GM03348 (cell line): Measurements from ENCODE around the gene ELAVL2.

ENCODE experiments used
- DNase-seq: peaks from one replicate; pipeline ENCODE4 v3.0.0; 2012; ENCODE audit warnings: low spot score

ELAVL2 gene

DNA sequence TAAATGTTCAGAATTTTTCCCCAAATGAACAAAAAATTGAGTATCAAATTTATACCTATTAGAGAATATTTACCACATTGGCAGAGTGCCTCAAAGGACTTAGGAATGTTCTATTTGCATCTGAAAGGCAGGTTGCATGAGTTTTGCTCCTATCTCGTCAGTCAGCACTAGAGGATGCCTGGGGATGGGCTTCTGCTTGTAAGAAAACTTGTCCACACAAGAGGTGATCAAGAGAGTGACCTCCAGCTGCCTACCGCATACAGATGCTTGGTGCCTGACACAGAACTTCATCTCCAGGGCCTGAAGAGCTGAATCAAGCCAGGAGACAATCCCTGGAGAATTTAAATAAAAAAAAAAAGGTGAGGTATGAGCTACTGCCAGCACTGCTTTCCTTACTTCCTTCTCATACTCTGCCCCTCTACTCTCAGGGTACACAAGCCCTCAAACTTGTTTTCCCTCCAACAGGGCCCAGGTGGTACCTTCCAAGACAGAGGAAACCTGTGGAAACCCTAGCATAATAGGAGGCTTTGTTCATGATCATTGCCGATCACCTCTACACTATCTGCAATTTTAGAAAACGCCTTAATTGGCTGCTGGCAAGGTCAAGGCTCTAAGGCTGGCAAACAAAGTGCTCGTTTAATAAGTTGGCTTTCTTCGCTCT lies 166.6 kb downstream of the ELAVL2 start:
- DNase-seq: no peak

DNA sequence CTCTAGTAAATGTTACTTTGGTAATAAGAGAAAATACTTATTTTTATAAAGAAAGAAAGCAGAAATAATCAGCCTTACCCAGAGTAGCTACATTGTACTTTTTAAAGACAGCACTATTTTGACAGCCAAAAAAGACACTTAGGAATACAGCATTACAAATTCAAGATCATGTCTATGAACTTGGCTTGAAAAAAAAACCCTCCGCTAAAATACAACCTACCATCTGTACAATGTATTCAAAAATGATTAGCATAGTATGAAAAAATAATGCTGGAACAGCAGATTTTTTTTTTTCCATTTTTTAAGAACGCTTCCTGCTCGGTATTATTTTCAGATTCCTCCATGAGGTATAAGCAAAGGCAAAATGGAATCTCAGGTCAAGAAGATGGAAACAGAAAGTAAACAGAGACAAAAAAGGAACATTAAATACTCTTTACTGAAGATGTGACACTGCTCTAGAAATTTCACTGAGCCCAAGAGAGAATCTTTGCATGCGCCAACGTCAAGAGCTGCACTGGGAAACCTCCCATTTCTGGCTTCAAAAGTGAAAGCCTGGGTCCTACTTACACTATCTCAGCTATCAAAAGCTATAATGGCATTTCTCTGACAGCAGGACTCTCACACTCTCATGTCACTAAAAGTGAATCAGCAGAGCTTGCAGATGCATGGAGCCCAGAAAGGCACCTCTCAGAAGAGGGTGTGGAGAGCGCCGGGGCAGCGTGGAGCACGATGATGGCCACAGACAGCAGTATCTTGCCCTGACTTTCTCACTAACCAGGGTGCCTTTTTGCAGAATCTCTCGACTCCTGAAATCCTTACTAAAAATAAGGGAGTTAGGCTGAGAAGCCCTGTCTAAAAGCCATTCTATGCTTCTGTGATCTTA lies 167.4 kb downstream of the ELAVL2 start:
- DNase-seq: no peak

DNA sequence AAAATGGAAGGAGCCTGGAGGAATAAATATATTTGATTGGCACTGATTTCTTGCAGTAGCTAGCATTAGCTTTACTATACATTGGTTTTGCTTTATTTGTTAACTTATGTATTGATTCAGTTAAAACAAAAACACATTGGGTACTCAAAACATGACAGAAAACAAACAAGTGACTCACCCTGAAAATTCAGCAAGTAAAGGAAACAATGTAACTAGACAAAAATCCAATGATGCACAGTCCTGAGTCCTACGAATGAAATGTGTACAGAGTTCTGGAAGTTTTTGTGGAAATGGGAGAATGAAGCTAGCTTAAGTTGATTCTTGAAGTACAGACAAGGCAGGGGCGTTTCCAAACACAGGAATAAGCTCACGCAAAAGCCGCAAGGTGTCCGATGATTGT lies 175.0 kb downstream of the ELAVL2 start:
- DNase-seq: no peak

DNA sequence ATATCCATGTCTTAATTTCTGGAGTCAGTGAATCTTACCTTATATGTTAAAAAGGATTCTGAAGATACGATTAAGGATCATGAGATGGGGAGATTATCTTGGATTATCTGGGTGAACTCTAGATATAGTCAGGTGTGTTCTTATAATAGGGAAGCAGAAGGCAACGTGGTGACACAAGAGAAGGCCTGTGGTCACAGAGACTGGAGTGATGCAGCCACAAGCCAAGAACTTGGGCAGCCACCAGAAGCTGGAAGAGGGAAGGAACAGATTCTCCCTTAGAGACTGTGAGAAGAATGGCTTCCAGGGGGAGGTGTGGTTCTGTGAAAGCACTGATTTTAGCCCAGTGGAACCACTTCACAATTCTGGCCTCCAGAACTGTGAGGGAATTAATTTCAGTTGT lies 177.4 kb downstream of the ELAVL2 start:
- DNase-seq: no peak

DNA sequence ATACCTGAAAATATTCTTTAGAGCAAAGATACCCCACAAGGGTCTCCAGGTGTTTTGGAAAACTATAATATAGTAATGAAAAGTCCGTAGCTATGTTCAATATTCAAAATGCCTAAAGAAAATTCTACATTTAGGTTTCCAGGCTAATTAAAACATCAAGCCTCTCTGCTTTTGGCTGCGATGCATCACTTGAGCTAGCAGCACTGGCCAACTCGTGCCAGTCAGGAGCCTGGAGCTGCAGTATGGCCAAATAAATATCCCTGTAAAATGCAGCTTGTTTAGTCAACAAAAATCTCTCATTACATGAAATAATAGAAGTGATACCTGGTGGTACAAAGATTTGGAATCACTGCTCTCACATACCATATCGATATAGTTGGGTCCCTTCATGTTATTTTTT lies 181.1 kb downstream of the ELAVL2 start:
- no peak for DNase-seq

DNA sequence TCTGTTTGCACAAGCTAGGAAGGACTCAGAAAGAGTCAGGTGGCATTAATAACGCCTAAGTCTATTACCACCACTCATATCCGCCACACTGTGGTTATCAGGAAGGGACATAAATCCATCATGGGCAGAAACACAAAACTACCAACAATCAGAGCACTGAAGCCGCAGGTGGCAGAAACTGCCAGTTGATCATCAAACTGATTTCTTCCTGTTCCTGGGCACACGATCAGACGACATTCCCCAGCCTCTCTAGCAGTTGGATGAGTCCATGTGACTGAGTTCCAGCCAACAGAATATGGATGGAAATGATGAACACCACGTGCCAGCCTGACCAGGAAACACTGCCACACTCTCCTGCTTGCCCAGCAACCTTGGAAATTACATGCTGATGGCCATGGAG lies 181.7 kb downstream of the ELAVL2 start:
- no peak for DNase-seq

DNA sequence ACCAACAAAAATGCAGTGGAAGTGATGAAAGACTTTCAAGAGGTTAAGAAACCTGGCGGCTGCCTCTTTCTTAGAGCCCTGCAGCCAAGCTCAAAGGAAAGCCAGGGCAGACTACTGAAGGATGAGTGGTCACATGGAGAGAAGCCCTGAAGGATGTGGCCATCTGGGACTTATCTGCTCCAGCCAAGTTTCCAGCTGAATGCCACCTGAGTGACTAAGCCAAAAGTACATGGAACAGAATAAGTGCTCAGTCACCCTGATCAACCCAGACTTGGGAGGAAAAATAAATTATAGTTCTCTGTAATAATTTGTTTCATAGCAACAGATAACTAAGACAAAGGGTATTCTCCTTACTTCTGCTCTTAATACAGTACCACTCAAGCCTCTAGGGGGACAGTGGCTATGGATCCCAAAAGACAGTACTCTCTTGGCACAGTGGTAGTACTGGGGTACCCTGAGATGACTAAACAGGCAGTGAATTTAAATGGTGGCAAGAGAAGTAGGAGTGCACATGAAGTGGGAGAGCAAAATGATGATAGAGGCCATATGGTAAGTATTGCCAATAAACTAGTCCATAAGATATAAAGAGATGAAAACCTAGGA lies 182.3 kb downstream of the ELAVL2 start:
- DNase-seq: no peak
